HL-60 (cell line): Measurements from ENCODE around the gene DYNLT4.

Source experiments
- CTCF ChIP-seq: IDR thresholded peaks from one replicate; pipeline ENCODE4 v1.5.1; 2011; ENCODE audit warnings: low read length, control low read depth, inconsistent platforms; ENCODE audit not compliant: insufficient read depth
- GABPA ChIP-seq: IDR thresholded peaks from 2 replicates; pipeline ENCODE4 v1.6.1; 2012; ENCODE audit warnings: low read depth
- POLR2AphosphoS5 ChIP-seq: IDR thresholded peaks from 2 replicates; pipeline ENCODE4 v1.6.1; 2012; ENCODE audit warnings: low read depth
- REST ChIP-seq: IDR thresholded peaks from 2 replicates; pipeline ENCODE4 v1.6.1; 2012; ENCODE audit warnings: low read depth; ENCODE audit not compliant: insufficient replicate concordance

- TF ChIP-seq CTCF (no peak), POLR2AphosphoS5 (no peak; the same call in 1 of the 2 replicates), GABPA (no peak), REST (no peak)
Measured at GRCh38 chr1:44759077-44759476, 48.1 kb downstream of the DYNLT4 start.
